C1 segment of cervical spinal cord (tissue), 14 donors: ENCODE data around the gene DNM3.

ENCODE experiments used
- DNase-seq, 14 donors: peaks; one replicate each; lab custom pipeline; 2025; lab: John Stamatoyannopoulos, UW

DNM3 gene

DNA sequence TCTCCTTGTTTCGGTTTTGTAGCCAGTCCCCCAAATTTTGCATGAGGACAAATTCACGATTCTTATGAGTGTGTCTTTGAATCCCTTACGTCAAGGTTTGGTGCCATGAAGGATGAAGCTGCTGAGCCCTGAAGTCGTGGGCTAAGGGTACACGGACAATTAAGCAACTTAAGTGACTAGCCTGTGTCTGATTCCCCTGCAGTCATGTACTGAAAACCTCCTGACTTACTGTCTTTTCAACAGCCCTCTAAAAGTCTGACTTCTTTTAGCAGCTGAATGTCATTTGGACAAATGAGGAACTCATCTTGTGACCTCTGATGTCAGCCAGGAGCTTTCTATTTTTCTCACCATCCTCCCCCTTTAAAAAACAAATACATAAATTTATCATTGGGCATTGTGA lies 552.1 kb downstream of the DNM3 start:
- peak in 2 of 14 donors; percentile 7 to 8 for DNase-seq

DNA sequence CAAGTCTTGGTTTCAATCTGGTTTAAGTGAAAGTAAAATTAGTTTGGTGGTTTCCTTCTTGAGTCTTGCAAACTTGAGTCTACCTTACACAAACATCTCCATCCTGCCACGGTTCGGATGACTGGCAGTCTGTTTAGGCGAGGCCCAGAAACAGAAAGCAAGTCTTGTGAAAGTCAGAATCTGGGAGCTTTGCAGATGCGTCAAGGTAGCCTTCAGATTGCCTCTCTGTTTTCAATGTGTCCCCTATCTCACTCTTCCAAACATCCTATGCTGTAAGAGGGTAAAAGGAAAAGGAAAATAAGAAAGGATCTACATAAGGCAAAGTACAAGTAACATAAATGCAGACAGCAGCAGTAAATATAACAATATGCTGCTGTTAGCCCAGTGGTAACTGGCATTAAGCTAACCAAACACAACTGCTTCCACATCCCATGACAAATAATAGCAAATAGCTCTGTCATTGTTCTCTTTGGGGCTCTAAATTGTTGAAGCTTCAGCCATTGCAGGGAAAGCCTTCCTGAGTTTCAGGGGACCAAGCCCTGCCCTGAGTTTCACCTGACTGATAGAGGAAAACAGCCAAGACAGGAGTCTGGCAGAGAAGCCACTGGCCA lies 552.9 kb downstream of the DNM3 start:
- DNase-seq = peak in 7 of 14 donors; percentile 13 to 47 (median 23)

DNA sequence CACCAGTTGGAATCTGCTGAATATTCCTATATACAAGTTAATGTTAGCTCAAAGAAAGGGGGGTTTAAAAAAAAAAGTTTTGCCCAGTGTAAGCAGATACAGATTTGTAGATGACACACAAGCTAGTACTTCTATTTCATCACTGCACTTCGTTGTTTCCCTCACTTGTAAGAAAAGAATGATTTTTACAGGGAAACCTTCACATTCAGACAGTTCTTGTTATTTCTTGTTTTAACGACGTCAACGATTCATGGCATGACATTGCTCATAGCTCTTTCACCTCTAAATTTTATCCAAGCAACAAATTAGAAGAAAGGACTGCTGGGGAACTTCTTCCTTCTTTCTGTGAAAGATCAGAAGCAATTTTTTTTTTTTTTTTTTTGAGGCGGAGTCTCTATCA lies 553.5 kb downstream of the DNM3 start:
- DNase-seq = no peak

DNA sequence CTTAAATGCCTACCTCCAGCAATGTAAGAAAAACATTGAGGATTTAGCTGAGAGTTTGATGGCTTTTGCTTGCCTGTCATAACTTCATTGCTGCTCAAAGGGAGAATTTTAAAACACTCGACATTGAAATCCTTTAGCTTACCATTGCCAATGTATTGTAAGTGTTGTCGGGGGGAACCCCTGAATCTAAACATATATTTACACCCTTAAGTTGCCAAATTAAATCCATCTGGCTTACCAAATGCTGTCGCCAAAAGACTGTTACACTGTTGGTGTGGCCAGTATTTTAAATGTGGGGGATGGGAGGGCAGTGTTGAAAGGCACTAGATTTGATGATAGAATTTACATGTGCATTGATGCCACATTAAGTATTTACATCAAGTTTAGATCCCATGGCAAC lies 554.3 kb downstream of the DNM3 start:
- DNase-seq = no peak

DNA sequence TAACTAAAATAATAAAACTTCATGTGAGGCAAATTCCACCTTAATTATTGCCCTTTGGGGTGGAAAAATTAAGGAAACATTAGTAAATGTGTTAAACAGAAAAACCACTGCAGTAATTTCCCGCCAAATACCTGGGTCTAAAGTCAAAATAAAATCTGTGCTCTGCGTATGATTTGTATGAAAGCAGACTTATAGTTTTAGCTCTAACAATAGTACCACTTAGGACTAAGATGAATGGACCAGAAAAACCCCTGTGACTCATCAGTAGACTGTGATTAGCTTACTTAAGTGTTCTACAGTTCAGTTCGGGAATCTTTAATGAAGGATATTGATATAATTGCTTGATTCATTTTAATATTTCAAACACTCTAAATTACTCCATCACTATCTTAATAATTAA lies 555.9 kb downstream of the DNM3 start:
- DNase-seq = no peak

DNA sequence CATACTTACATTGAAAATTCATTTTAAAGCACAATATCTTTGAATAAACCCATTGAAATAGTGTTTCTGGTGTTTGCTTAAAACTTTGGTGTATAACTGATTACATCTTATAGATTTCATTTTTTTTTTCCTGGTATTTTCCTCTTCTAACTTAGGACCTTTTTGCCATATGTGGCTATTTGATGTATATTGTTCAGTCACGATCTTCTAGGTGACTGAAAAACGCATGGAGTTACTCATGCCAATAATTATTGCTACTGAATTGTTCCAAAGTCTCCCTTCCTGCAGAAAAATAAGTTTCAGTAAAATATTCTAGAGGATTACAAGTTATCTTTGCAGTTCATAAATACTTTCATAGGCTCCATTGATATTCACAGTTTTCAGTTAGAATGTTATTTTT lies 556.3 kb downstream of the DNM3 start:
- no peak for DNase-seq

DNA sequence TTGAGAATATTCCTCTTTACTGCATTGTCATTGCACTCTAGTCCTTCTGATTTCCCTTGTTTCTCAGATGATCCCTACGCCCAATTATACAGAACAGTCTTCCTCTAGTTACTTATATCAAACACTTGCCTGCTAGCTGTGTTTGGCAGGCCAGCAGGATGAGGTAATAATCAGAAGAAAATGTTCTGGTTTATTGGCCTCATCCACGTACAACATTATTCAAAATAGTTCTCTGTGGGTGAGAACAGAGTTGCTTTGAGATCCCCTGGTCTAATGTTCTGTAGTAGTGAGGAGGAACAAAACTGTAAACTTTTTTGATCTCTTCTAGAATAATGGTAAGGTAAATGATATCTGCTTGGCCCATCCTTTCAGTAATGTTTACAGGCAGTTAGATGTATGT lies 556.9 kb downstream of the DNM3 start:
- peak in 1 of 14 donors; percentile 10 for DNase-seq

DNA sequence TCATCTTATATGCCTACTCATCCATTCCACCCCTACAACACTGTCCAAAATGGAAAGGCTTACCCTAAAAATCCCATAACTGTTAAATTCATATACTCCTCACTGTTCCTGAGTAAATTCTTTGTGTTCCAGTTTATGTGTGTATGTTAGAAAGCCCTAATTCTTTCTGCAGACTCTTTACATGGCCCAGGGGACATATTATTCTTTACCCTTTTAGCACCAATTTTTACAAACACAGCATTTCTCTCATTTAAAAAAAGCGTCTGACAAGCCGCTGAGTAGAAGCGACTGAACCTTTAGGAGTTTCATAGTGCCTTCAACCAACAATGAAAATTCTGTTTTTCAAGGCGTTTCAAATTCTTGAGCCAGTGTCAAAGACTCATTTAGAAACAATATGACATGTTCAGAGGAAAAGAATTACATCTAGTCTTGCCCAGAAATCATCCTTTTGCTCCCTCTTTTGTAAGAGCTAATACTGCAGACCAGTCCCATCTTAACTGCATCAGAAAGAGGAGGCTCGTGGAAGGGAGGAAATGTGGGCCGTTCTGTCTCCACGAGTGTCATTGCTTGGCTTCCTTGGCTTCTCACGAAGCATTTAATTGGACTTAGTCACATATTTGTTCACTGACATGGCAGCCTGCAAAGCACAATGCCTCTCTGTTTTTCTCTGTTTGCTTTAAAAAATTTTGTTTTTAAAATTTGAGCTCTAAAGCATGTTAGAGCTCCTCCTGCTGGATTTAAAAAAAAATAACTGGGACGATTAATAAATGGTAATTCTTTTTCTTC lies 557.9 kb downstream of the DNM3 start:
- peak in 11 of 14 donors; percentile 4 to 61 (median 37) for DNase-seq

DNA sequence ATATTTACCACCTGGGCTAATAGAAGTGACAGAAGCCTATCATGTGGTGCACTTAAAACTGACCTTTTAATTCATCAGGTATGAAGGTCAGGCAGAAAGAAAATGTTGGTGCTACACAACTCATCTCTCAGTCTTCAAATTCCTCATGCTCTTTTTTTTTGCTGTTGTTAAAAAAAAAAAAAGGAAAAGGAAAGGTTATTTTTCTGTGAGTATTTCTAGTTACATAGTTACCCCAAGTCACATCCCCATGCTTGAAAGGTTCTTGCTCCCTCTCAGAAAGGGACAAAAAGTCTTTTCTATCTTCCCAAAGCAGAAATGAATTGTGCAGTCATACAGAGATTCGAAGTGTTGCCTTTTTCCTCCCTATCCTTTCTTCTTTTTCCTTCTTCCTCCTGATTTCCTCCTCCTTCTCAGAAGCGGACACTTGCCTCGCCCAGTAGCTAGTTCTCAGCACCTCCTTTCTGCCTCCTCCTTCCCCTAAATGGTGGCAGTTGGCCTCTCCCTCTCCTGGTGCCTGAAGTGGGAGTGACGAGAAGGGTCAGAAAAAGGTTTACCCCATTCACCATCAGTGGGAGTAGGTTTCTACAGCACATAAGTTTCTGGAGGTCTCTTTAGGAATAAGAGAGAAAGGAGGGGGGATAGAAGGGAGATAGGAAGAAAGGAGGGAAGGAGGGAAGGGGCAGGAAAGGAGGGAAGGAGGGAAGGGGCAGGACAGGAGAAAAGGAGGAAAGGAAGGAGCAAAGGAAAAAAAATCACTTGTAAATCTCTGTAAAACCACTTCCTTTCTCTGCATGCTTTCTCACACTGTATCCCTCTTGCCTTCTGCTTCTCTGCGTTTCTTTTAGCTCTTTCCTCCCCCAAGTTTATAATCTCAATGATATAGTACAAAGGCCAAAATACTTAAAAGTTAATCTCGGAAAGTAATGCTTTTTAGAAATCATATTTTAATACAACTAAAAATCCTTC lies 558.7 kb downstream of the DNM3 start:
- DNase-seq = peak in 2 of 14 donors; percentile 3 to 7

DNA sequence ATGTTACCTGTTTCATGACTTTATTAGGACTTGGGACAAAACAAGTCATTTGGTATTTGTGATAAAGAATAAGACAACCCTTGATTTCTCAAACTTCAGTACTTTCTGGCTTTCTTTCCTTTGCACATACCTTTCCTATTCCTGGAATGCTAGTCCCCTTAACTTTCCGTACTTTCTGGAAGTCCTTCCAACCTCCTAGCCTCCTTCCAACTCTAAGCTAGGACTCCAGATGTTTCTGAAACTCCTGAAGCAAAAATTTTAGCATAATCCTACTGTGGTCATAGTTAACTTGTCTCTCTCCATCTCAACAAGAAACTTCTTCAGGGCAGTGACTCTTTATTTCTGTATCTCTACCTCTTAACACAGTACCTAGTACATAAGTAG lies 559.4 kb downstream of the DNM3 start:
- no peak for DNase-seq

DNA sequence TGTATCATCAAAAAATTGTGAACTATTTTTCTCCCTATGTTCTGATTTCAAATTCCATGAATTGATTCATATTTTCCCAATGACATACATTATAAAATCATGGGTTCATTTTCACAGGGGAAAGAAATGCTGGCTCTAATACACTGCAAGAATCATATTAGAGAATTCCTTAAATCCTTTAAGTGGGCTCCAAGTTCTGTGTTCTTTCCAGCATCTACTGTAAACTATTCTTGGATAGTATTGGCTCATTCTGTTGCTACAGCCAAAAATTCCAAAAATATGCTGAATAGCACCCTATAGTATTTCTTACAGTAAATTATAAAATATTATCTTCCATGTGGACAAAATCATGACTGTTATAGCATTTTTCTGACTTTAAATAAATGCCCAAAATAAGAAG lies 560.2 kb downstream of the DNM3 start:
- DNase-seq = no peak

DNA sequence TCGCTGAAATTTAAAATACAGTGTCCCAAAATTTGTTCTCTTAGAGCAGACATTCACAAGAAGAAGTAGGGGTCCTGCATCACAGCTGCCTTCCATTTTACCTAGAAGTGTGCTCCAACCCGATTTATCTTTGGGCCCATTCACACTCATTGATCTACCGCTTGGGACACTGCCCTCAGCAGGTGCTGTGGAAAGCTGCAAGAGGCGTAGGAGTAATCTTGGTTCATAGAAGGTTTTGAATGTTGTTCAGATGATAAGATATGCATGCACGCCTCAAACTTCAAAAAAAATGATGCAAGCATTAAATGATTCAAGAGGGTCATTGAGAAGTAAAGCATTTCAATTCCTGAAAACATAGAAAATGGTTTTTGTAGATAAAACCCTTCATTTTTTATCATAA lies 560.6 kb downstream of the DNM3 start:
- DNase-seq = no peak

DNA sequence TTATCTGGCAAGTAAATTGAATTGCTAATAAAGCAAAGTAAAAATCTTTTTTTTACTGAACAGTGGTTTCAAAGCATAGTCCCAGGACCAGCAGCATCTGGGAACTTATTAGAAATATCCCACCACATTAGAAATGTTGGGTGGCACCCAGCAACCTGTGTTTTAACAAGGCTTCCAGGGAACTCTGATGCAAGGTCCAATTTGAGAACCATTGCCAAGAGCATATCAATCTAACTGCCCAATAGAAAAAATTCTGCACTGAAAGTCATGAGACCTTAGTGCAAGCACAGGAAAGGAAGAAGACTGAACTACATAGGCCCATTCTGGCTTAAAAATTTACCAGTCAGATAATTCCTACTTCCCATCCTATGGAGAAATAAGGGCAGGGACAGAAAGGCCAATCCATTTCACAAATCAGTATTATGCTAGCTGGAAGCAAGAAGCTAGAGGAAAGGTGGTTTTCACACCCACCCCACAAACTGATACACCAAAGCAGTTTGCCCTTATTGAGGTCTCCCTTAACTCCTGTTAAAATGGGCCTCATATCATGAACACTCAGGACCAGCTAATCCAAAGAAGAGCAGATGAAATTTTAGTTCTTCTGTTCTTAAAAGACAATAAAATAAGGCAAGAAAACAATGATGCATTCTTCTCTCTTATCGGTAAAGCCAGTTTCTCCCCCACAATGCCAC lies 561.7 kb downstream of the DNM3 start:
- no peak for DNase-seq

DNA sequence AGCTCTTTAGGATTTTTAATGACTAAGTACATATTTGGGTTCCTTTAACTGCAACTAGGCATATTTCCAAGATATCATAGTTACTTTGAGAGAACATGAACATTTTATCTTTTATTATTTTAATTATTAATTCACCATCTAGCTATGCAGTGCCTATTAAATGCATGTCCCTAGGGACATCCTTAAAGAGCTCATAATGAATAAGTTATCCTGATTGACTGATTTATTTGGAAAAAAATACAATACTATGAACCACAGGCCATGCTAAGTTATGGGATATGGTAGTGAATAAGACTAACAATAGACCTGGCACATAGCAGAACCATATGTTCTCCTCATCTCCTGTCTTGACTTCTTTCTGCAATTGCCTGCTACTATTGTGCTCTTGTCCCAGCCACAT lies 562.8 kb downstream of the DNM3 start:
- peak in 1 of 14 donors; percentile 32 for DNase-seq

DNA sequence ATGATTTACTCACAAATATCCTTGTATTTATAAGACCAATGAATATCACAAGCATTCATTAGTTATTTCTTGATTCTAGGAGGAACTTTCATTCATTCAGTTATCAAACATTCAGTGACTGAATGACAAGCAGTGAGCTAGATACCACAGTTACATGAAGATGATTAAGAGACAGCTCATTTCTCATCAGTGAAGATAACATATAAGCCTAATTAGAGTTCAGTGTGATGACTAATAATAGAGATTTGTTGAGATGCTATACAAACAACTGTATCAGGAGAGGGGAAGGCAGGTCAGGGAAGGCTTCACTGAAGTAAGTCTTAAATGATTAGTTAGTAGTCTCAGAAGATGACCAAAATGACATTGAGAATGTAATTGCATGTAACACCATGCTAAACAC lies 564.6 kb downstream of the DNM3 start:
- DNase-seq = no peak

DNA sequence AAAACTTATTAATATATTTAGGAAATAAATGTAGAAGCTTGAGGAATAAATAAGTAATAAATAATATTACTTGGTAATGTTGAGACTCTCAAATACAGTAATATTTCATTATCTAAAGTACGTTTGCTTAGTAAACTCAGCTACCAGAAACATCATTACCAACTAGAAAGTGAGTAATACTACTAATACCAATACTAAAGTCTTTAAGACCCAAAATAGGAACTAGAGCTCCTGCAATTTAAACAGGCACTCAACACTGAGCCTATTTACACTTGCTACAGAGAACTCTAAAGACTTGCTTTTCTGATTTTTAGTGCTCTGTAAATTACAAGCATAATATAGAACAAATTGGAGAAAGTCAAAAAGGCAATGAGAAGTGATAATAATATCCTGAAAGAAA lies 565.7 kb downstream of the DNM3 start:
- DNase-seq = no peak

DNA sequence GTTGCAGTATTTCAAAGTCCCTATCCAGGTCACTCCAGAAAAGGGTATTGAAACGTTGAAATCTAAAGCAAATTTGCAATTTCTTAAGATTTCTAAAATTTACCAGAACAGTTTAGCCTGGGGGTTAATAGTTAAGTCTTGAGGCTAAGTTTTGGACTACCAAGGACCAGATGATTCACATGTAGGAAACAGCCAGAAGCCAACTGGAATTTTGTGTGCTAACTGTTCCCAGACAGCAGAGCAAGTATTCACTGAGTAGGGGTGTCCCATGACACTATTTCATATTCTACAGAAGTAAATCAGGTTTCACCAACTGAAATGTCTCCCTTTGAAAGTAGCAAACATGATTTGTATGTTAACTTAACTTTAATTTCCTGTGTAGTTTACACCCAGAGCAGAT lies 567.7 kb downstream of the DNM3 start:
- no peak for DNase-seq

DNA sequence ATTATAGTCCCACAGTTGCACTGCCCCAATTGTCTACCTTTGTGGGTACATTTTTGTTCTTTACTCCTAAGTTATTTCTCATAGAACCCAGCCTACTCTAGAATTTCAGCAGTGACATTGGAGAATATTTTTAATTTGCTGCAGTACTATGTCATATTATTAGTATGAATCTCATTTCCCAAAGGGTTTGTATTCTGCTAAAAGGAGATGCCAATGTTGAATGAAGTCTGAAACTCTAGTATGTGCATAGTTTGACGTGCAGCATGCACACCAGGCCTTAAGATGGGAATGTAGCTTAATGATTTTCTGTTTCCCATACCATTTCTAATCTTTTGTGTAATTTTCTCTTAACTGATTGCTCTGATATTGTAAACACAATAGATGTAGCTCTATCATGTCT lies 568.7 kb downstream of the DNM3 start:
- no peak for DNase-seq

DNA sequence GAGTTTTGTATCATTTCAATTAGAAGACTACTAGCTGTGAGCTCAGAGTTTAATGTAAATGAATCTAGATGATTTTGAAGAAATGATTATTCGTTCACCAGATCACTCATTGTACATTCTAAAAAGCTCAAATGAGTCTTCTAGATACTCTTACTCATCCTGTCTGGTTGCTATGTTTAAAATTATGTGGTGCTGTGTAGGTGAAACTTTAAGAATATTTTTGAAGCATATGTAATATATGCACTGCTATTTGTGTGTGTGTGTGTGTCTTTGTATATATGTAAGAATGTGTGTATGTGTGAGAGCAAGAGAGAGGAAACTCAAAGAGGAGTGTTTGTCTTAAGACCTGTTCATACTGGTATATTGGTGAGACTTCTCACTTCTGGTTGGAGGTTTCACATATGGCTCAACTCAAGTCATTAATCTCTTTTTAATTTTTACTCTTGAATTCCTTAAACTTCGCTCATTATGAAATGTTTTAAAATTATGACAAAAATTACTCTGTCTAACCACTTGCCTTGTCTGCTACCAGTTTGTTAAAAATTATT lies 570.6 kb downstream of the DNM3 start:
- DNase-seq = no peak

DNA sequence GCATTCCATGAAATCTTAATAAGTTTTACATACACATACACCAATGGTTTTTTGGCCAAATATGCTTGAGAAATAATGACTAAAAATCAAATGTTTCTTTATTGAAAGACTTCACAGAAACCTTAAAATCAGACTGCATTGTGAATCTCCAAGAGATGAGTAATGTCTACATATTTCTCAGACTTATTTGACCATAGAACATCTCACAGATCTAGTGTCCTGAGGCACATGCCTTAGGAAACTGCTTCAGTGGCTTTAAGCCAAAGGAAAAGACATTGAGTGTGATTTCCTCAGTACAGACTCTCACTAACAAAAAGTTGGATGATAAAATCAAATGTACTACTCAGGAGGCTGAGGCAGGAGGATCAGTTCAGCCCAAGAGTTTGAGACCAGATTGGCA lies 573.0 kb downstream of the DNM3 start:
- DNase-seq = no peak

DNA sequence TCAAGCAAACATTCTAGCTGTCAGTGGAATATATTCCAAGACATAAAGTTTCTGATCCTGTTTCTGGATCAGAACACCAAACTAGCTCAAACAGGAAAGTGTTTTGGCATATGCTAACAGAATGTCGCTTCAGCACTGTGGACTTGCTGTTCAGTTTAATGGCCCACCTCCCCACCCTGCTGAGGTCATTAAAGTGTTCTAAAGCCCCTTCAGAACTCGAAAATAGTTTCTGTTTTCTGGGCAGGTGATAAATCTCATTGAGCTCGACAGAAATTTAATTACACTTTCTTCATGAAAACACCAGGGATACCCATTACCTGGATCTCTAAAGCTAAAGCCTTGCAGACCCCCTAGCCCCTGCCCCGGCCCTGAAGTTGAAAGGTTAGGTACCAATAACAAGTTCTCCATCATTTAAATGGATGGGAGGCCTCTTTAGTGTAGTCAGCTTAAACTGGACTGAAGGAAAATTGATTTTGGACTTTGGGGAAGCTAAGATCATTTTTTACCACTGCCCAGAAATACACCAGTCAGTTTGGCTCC lies 575.3 kb downstream of the DNM3 start:
- no peak for DNase-seq
